Measurements from ENCODE around the gene CDK5RAP2. TPM values are rescaled to one million over a fixed set of nuclear protein-coding genes. Genes with fewer than 3 reads are reported as not detected.

Gene CDK5RAP2
- total RNA-seq, 1 experiment from 2014 or later, result 56.4 TPM

GRCh38 chr9:120570296-120570695 is 9.7 kb downstream of the CDK5RAP2 start:
- no peak overlapping the region for H3K23ac ChIP-seq (ENCODE audit: insufficient read length, low read depth, low read length)
- H3K23me2 ChIP-seq (ENCODE audit: insufficient read length, low read depth, low read length, poor library complexity, severe bottlenecking), result no peaks in the 10 kb centered on the region
- H3K27ac Mint-ChIP-seq, result no peak overlapping the region
- no peak overlapping the region for H3T11ph ChIP-seq (ENCODE audit: low read length)
- H3K27me3 Mint-ChIP-seq (ENCODE audit: low read depth), result no peaks in the 10 kb centered on the region
- no peaks in the 10 kb centered on the region for H3K27me3 ChIP-seq (ENCODE audit: insufficient read depth, low read length)
- H3K4me2 ChIP-seq (ENCODE audit: insufficient read depth, insufficient read length, low read length), result no peak overlapping the region
- no peak overlapping the region for H3K4me3 Mint-ChIP-seq
- H2AK5ac ChIP-seq (ENCODE audit: insufficient read length, low read length), result no peak overlapping the region
- WGBS (ENCODE audit: extremely low coverage, insufficient read length, low lambda C conversion rate), result no CpG with 5 or more reads among the region's 5 CpGs
- no peak overlapping the region for H3K18ac ChIP-seq (ENCODE audit: insufficient read length, low read depth, low read length)
- no peaks in the 10 kb centered on the region for H4K20me1 ChIP-seq (ENCODE audit: control insufficient read depth, insufficient read depth, insufficient read length)
- no peak overlapping the region for H4K5ac ChIP-seq (ENCODE audit: insufficient read length, low read depth, low read length)
- H4K91ac ChIP-seq (ENCODE audit: insufficient read length, low read depth, low read length), result no peak overlapping the region
- peaks cover 26 to 65% (median 57%) of the 10 kb centered on the region in 3 experiments; a peak in 6 of 7 replicates for H3K36me3 Mint-ChIP-seq (ENCODE audit: insufficient read depth in 1 of 3, low read depth in 3 of 3)
- no peaks in the 10 kb centered on the region for H3K9me3 Mint-ChIP-seq
- H2BK15ac ChIP-seq (ENCODE audit: low read depth, low read length), result no peak overlapping the region
- no peak overlapping the region for H2BK12ac ChIP-seq (ENCODE audit: insufficient read length, low read depth, low read length)
- H3K4ac ChIP-seq (ENCODE audit: low read depth, low read length), result no peak overlapping the region
- DNase-seq, result no peak
- no peak overlapping the region for H3K14ac ChIP-seq (ENCODE audit: insufficient read depth, low read length)
- H3K9ac ChIP-seq (ENCODE audit: extremely low read depth, insufficient read length, low read length), result no peak overlapping the region
- no peak overlapping the region for H2BK20ac ChIP-seq (ENCODE audit: low read depth, low read length, poor library complexity, severe bottlenecking)
- H3K79me1 ChIP-seq (ENCODE audit: insufficient read depth, low read depth, low read length, poor library complexity, severe bottlenecking), result peaks cover 9% of the 10 kb centered on the region
- peaks cover 12% of the 10 kb centered on the region; the same call in 1 of the 2 replicates for H3K79me2 ChIP-seq (ENCODE audit: insufficient read depth, low read length)
- H4K8ac ChIP-seq (replicated peaks; ENCODE audit: insufficient read length, low read depth, low read length), result no peak overlapping the region
- H3K9me3 ChIP-seq (ENCODE audit: control insufficient read depth, low read depth, low read length), result no peaks in the 10 kb centered on the region
- H3K4me1 Mint-ChIP-seq, result no peaks in the 10 kb centered on the region
- H3K27ac ChIP-seq (ENCODE audit: insufficient read length, low read depth, low read length), result no peak overlapping the region
- no peaks in the 10 kb centered on the region for H3K4me1 ChIP-seq (ENCODE audit: insufficient read depth, low read length)
- no peak overlapping the region for H3K56ac ChIP-seq (ENCODE audit: insufficient read length, low read depth, low read length)
- no peak overlapping the region for H2BK5ac ChIP-seq (ENCODE audit: insufficient read length, low read length)
- H2AFZ ChIP-seq (ENCODE audit: low read length), result no peak overlapping the region
- H2BK120ac ChIP-seq (ENCODE audit: low read depth, low read length, poor library complexity, severe bottlenecking), result no peak overlapping the region
- no peak for TF ChIP-seq CTCF (conservative IDR thresholded peaks at IDR 0.05)

Data from H9 (cell line).